Endothelial cell of umbilical vein (primary cell): ENCODE data around the gene FLVCR2. TPM values are rescaled to one million over a fixed set of nuclear protein-coding genes. Genes with fewer than 3 reads are reported as not detected.

Source experiments
- BruUV-seq: library from RNA; stranded (reverse); fragments of 400-500 nt; replicated peaks from 2 replicates; lab custom pipeline; 2021; lab: Mats Ljungman, UMichigan
- CTCF ChIA-PET: fragments of 300-600, 350-600 bp; sonication (Branson Sonifier 250); formaldehyde crosslinking; loops from one replicate; lab custom pipeline; 2021; ENCODE audit warnings: antibody characterized with exemption, inconsistent platforms; lab: Charles Lee
- POLR2A ChIA-PET: fragments of 300-600, 350-600 bp; sonication (Branson Sonifier 250); formaldehyde crosslinking; loops from one replicate; lab custom pipeline; 2021; ENCODE audit warnings: antibody characterized with exemption, inconsistent platforms; lab: Charles Lee
- DNase-seq: peaks from one replicate; pipeline ENCODE4 v3.0.0-alpha.2; 2011; ENCODE audit warnings: low read depth, low spot score
- FAIRE-seq: peaks from 2 replicates; lab custom pipeline; 2011; peaks lifted over from hg19 to GRCh38; lab: Jason Lieb, UNC
- H2AFZ ChIP-seq: 2 replicates; pipeline ENCODE4 v1.6.0; 2012; ENCODE audit warnings: low read depth, low read length, control low read depth, inconsistent platforms
- H3K27ac ChIP-seq: 2 replicates; pipeline ENCODE4 v1.5.1; 2011; ENCODE audit warnings: low read depth, mild to moderate bottlenecking, control low read depth, low read length, moderate library complexity; ENCODE audit not compliant: insufficient read depth
- H3K27me3 ChIP-seq, 2 experiments: 2 replicates each; pipeline versions ENCODE4 v1.6.0 to v1.6.1; 2011; ENCODE audit warnings: low read length in 2 of 2, mixed read lengths in 1 of 2; ENCODE audit not compliant: control insufficient read depth in 2 of 2, insufficient read depth in 2 of 2
- H3K36me3 ChIP-seq, 2 experiments: 2 replicates in 1 of 2; 3 replicates in 1 of 2; pipeline ENCODE4 v1.5.1; 2011; ENCODE audit warnings: low read length in 2 of 2, mild to moderate bottlenecking in 1 of 2, moderate library complexity in 1 of 2; ENCODE audit not compliant: control insufficient read depth in 2 of 2, insufficient read depth in 2 of 2; ENCODE audit errors: extremely low read depth in 1 of 2
- H3K4me1 ChIP-seq: 3 replicates; pipeline ENCODE4 v1.5.1; 2011; ENCODE audit warnings: mild to moderate bottlenecking, low read length; ENCODE audit not compliant: control insufficient read depth, insufficient read depth; ENCODE audit errors: extremely low read depth
- H3K4me2 ChIP-seq: 2 replicates; pipeline ENCODE4 v1.6.1; 2011; ENCODE audit warnings: low read length, control low read depth, mixed read lengths; ENCODE audit not compliant: insufficient read depth
- H3K4me3 ChIP-seq, 3 experiments: fragments of 200-600 bp in 1 of 3; sonication (generic), shearing (Covaris generic) in 1 of 3; replicated peaks in 1 of 3; 2 replicates each; pipeline ENCODE4 v1.5.1; 2011 to 2016; ENCODE audit warnings: control low read depth in 3 of 3, low read length in 3 of 3, mild to moderate bottlenecking in 2 of 3, inconsistent platforms in 1 of 3, low read depth in 1 of 3, moderate library complexity in 1 of 3; ENCODE audit not compliant: insufficient read depth in 1 of 3
- H3K79me2 ChIP-seq: 2 replicates; pipeline ENCODE4 v1.6.0; 2012; ENCODE audit warnings: low read length, inconsistent platforms; ENCODE audit not compliant: control insufficient read depth, insufficient read depth
- H3K9ac ChIP-seq: replicated peaks from 2 replicates; pipeline ENCODE3; 2011; ENCODE audit warnings: low read length, control low read depth; ENCODE audit not compliant: insufficient read depth; ENCODE audit errors: extremely low read depth
- H3K9me1 ChIP-seq: replicated peaks from 3 replicates; pipeline ENCODE4 v1.6.0; 2011; ENCODE audit warnings: mild to moderate bottlenecking, low read length; ENCODE audit not compliant: control insufficient read depth, insufficient read depth; ENCODE audit errors: extremely low read depth
- H3K9me3 ChIP-seq: replicated peaks from 2 replicates; pipeline ENCODE4 v1.5.1; 2012; ENCODE audit warnings: low read length, inconsistent platforms; ENCODE audit not compliant: control insufficient read depth, insufficient read depth
- H4K20me1 ChIP-seq: replicated peaks from 2 replicates; pipeline ENCODE3; 2011; ENCODE audit warnings: mild to moderate bottlenecking, low read length; ENCODE audit not compliant: control insufficient read depth, insufficient read depth; ENCODE audit errors: extremely low read depth
- EZH2 ChIP-seq: IDR thresholded peaks from 2 replicates; pipeline ENCODE4 v1.6.1; 2012; ENCODE audit warnings: borderline replicate concordance, low read depth, mild to moderate bottlenecking, moderate library complexity, low read length, inconsistent platforms; ENCODE audit not compliant: severe bottlenecking
- FOS ChIP-seq: IDR thresholded peaks from 2 replicates; pipeline ENCODE4 v1.6.1; 2011; ENCODE audit warnings: mild to moderate bottlenecking, low read length, moderate library complexity, borderline replicate concordance; ENCODE audit not compliant: insufficient read depth
- GATA2 ChIP-seq: IDR thresholded peaks from 2 replicates; pipeline ENCODE4 v1.7.0; 2011; ENCODE audit warnings: low read depth, mild to moderate bottlenecking, moderate library complexity, mixed read lengths, low read length; ENCODE audit not compliant: insufficient read length, insufficient read depth
- JUN ChIP-seq: IDR thresholded peaks from 2 replicates; pipeline ENCODE4 v1.6.1; 2011; ENCODE audit warnings: borderline replicate concordance, low read depth; ENCODE audit not compliant: insufficient read length, insufficient read depth
- MYC ChIP-seq: IDR thresholded peaks from one replicate; pipeline ENCODE4 v1.6.1; 2011; ENCODE audit warnings: mild to moderate bottlenecking, low read depth, low read length
- POLR2A ChIP-seq: IDR thresholded peaks from 2 replicates; pipeline ENCODE4 v1.6.1; 2012; ENCODE audit warnings: low read depth, mild to moderate bottlenecking, control low read depth, low read length
- POLR2AphosphoS5 ChIP-seq: IDR thresholded peaks from 2 replicates; pipeline ENCODE4 v1.6.1; 2012; ENCODE audit warnings: low read depth, mild to moderate bottlenecking, control low read depth, low read length, moderate library complexity; ENCODE audit not compliant: insufficient read depth
- dilution Hi-C: fragments of 300-500 bp; cut with MboI; formaldehyde crosslinking; loops from one replicate; pipeline ENCODE4 v1.15.0; 2019; ENCODE audit warnings: low sequenced_read_pairs; ENCODE audit not compliant: extremely low pct_ligation_motif_present
- intact Hi-C: fragments of 100-400 bp; cut with micrococcal nuclease; formaldehyde crosslinking; loops from one replicate; pipeline ENCODE4 v1.10.0; 2022
- polyA plus RNA-seq, 4 experiments: library from polyadenylated mRNA; depleted of rRNA in 3 of 4; stranded (reverse) in 3 of 4; unstranded in 1 of 4; fragments of >200 nt; gene quantifications; 2 replicates each; pipeline versions ENCODE4 v1.2.1 to v1.2.3, GENCODE V29; 2011 to 2012; ENCODE audit warnings: missing spikeins in 1 of 4
- total RNA-seq: library from RNA; stranded (reverse); gene quantifications from 2 replicates; pipeline ENCODE4 v1.2.3, GENCODE V29; 2021
- TF ChIP-seq, protein P1 (sequence below), 2 donors: IDR thresholded peaks; 1 replicate in 1 of 2; 2 replicates in 1 of 2; pipeline ENCODE4 v1.5.1; 2011; ENCODE audit warnings: low read length in 2 of 2, mild to moderate bottlenecking in 2 of 2, moderate library complexity in 2 of 2, control low read depth in 1 of 2, inconsistent platforms in 1 of 2, low read depth in 1 of 2; ENCODE audit not compliant: insufficient read depth in 1 of 2; ENCODE audit errors: extremely low read depth in 1 of 2
- TF ChIP-seq, protein P2 (sequence below): IDR thresholded peaks from 2 replicates; pipeline ENCODE4 v1.6.1; 2011; ENCODE audit not compliant: insufficient read depth, insufficient read length

FLVCR2 gene
- total and polyA plus RNA-seq, 2 donors (not counting 3 experiments of a cell fraction or from before 2014, with no cell fraction given), result 1.4 to 4.9 TPM

DNA sequence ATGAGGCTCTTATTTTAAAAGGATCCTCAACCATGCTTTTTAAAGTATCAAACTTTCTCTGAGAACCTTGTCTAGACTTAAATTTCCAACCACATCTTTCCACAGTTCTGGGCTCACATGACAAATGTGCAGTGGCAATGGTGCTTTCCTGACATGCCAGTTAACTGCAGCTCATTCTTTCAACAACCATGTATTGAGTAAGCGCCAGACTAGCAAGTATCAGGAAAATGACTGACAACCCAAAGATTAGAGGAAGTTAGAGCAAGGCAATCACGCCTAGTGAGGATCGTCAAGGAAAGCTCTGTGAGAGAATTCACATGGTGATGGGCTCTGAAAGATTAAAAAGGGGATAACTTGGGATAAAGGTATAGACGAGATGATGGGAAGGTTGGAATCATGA, 35.8 kb downstream of the FLVCR2 start:
- dilution Hi-C loops (no loop called here), intact Hi-C loops (no loop called here)
- BruUV-seq, result no TSS peak
- no peak overlapping the region for H3K4me3 ChIP-seq
- TF ChIP-seq MYC (no peak), EZH2 (no peak), JUN (no peak), POLR2A (no peak), FOS (no peak), POLR2AphosphoS5 (no peak), GATA2 (no peak)
- TF ChIP-seq, protein P1, sequence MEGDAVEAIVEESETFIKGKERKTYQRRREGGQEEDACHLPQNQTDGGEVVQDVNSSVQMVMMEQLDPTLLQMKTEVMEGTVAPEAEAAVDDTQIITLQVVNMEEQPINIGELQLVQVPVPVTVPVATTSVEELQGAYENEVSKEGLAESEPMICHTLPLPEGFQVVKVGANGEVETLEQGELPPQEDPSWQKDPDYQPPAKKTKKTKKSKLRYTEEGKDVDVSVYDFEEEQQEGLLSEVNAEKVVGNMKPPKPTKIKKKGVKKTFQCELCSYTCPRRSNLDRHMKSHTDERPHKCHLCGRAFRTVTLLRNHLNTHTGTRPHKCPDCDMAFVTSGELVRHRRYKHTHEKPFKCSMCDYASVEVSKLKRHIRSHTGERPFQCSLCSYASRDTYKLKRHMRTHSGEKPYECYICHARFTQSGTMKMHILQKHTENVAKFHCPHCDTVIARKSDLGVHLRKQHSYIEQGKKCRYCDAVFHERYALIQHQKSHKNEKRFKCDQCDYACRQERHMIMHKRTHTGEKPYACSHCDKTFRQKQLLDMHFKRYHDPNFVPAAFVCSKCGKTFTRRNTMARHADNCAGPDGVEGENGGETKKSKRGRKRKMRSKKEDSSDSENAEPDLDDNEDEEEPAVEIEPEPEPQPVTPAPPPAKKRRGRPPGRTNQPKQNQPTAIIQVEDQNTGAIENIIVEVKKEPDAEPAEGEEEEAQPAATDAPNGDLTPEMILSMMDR (IDR thresholded peaks at IDR 0.05; ENCODE audit: extremely low read depth in 1 of 2, insufficient read depth in 1 of 2, low read depth in 1 of 2, low read length in 2 of 2), result no peak
- TF ChIP-seq, protein P2, sequence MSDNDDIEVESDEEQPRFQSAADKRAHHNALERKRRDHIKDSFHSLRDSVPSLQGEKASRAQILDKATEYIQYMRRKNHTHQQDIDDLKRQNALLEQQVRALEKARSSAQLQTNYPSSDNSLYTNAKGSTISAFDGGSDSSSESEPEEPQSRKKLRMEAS, result no peak
- no peaks in the 10 kb centered on the region for H4K20me1 ChIP-seq
- no peak for DNase-seq
- H2AFZ ChIP-seq, result no peak overlapping the region
- no peak overlapping the region for H3K27ac ChIP-seq
- CTCF ChIA-PET, result no interaction called here
- H3K36me3 ChIP-seq, result no peaks in the 10 kb centered on the region
- no peaks in the 10 kb centered on the region for H3K79me2 ChIP-seq
- POLR2A ChIA-PET, result no interaction called here
- no peaks in the 10 kb centered on the region for H3K4me1 ChIP-seq
- H3K27me3 ChIP-seq, result peaks cover 15 to 20% of the 10 kb centered on the region in 2 experiments
- no peak overlapping the region for H3K9ac ChIP-seq
- no peak for FAIRE-seq
- H3K9me3 ChIP-seq, result no peaks in the 10 kb centered on the region
- no peaks in the 10 kb centered on the region for H3K9me1 ChIP-seq
- no peak overlapping the region for H3K4me2 ChIP-seq
